ENCODE measurements around the gene PRRC2B.

Gene PRRC2B

GRCh38 chr9:131473891-131474290 lies 80.0 kb downstream of the PRRC2B start:
- no peak for DNase-seq

DNA sequence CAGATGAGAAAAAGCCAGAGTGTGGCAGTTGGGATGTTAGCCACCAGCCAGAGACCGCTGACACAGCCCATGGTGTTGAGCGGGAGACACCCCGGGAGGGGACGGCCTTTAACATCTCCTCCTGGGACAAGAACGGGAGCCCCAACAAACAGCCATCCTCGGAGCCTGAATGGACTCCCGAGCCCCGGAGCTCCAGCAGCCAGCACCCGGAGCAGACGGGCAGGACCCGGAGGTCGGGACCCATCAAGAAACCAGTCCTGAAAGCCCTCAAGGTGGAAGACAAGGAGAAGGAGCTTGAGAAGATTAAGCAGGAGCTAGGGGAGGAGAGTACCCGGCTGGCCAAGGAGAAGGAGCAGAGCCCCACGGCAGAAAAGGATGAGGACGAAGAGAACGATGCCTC lies 80.8 kb downstream of the PRRC2B start:
- no peak for DNase-seq

- no peak for DNase-seq
These were observed 81.4 kb downstream of the PRRC2B start for GRCh38 chr9:131475111-131475955.

GRCh38 chr9:131475956-131476776 lies 82.3 kb downstream of the PRRC2B start:
- DNase-seq: no peak

DNA sequence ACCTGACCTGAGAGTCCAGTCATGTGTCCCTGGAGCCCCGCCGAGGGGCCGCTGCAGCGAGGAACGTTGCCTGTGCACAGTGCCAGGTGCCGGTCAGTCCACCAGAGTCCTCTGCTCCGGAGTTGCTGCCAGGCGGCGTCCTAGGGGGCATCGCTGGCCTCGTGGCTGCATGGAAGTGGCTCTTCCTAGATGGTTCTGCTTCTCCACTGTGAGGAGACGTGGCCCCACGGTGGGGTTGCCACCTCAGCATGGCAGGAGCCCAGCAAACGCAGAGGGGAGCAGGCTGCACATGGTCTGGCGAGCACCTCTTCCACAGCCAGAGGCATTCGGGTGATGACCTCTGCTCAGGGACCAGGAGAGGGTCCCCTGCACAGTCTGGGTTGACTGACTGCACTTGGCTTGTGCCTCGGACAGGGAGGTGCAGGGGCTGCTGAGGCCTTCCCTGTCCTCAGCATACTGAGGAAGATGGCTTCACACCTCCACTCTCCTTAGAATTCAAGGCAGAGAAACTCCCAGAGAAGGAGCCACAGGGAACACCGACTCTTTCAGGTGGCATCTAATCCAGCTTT lies 83.0 kb downstream of the PRRC2B start:
- no peak for DNase-seq

- DNase-seq: no peak
These were observed 83.5 kb downstream of the PRRC2B start for GRCh38 chr9:131477367-131477766.

- DNase-seq: no peak
These were observed 84.0 kb downstream of the PRRC2B start for GRCh38 chr9:131477816-131478419.

DNA sequence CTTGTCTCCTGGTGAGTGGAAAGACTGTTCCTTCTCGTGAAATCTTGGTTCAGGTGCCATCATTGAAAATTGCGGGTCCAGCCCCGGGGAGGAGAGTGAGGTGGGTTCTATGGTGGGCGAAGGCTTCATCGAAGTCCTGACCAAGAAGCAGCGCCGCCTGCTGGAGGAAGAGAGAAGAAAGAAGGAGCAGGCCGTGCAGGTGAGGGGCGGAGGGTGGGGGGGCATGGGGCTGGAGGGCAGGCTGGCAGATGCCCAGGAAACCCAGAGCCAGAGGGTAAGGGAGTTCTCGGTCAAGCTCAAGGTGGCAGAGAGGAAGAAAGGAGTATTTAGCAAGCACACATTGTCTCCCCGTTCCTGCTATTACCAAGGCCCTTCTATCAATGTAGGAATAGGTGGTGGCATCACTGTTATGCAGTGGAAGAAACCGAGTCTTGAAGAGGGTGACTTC lies 84.6 kb downstream of the PRRC2B start:
- no peak for DNase-seq

DNA sequence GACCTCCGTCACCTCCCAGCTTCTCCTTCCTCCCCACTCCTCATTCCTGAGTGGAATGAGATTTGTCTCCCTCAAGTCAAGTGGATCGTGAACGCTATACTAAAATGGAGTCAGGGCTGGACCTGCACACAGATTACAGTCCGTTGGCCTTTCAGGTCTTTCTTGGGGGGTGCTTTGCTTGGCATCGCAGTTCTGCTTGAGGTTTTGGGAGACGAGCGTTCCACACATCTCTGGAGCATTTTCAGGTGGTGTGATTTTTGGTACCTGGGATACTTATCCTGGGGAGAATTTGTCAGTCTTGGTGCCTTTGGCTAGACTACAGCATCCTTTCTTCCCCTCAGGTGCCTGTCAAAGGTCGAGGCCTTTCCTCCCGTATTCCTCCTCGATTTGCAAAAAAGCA lies 85.0 kb downstream of the PRRC2B start:
- no peak for DNase-seq

DNA sequence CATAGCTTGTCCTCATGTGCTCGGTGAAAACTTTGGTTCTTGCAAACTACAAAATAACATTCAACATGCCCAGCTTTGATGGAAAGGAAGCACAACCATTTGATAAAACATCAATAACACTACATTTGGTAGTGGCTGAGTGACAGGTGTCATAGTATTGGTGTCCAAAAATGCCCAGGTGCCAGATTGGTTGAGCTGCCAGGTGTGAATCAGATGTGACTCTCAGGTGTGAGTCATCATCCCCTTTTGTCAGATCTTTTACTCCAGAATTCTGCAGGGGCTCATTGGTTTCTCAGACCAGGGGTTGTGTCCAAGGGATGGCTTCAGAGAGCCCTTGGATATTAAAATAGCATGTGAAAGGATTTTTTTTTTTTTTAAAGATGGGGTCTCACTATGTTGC lies 86.4 kb downstream of the PRRC2B start:
- no peak for DNase-seq

DNA sequence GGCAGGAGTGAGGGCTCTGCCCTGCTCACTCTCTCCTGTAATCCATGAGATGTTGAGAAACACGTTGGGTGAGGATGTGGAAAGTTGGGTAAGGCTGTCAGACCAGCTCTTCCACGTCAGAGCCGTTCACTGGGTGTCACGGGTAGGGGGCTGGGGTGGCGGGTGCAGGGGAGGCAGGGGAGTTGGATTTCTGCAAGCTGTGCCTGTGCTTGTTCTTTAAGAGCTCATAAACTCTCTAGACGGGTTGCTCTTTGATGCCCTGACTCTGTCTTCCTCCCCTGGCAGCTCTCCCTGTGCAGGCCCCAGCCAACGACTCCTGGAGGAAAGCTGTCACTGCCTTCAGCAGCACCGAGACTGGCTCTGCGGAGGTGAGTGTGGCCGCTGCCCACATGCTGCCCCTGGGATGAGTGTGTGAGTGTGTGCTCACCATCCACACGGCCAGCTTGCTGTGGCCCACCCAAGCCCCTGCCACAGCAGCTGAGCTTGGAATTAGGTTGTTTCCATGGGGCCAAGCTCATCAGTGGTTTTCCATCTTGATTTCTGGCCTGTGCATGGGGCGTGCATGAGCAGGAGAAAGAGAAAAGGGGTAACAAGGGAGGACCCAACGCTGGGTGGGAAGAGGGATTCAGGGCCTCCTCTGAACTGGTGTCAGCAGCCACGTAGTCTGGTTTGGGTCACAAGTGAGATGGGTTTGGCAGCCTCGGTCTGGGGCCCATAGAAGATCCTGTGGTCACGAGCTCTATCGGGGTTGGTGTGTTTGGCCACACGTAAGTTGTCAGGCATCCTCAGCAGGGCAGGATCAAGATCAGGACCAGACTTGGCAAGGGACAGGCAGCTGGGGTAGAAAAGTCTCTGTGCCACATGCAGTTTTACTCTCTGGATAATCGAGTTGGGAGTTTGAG lies 87.8 kb downstream of the PRRC2B start:
- no peak for DNase-seq

DNA sequence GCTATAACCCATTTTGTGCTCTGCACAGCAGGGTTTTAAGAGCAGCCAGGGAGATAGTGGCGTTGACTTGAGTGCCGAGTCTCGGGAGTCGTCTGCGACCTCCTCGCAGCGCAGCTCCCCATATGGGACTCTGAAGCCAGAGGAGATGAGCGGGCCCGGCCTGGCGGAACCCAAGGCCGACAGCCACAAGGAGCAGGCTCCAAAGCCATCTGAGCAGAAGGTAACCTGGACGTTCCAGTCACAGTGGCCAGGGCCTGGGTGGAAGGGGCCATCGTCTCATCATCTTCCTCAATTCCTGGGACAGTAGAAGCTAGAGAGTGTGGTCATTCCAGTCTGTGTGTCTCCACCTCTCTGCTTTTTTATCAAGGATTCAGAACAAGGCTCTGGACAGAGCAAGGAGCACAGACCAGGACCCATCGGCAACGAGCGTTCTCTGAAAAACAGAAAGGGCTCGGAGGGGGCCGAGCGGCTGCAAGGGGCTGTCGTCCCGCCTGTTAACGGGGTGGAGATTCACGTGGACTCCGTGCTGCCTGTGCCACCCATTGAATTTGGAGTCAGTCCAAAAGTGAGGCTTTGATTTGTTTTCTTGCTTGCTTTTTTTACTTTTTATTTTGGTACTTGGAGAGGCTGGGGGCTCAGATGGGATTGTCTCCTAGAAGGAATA lies 88.6 kb downstream of the PRRC2B start:
- no peak for DNase-seq

- no peak for DNase-seq
These were observed 89.6 kb downstream of the PRRC2B start for GRCh38 chr9:131483319-131484050.

DNA sequence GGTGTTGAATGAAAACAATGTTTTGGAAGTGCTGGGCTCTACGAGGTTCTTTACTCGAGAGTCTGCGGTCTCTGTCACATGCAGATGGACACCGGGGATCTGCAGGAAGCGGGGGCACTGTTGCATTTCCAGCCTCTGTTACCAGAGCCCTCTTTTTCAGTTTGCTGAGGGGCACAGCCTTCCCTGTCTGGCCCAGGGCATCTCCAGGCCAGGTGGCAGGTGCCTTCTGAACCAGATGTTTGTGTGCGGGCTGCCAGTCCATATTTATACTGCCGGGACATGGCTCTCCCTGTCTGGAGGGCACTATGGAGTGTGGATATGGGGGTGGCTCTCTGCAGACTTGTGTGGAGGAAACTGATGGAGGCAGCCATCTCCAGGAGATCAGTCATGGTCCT lies 90.2 kb downstream of the PRRC2B start:
- no peak for DNase-seq

DNA sequence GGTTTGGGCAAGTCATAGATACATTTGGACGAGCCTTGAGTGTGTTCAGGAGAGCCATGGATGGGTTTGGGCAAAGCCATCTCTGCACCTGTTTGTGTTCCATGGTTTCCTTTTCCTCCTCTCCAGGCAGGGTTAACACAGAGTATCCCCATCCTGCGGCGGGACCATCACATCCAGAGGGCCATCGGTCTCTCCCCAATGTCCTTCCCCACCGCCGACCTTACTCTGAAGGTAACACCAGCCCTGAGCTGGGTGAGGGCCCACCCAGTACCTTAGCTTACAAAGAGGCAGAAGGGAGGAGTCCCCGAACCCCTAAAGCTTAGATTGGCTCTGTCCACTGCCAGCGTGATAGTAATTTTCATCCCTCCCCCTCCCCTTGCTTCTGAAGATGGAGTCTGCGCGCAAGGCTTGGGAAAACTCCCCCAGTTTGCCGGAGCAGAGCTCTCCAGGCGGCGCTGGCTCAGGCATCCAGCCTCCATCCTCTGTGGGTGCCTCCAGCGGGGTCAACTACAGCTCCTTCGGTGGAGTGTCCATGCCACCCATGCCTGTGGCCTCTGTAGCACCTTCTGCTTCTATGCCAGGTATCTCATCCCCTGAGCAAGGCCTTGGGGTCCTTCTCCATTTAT lies 90.8 kb downstream of the PRRC2B start:
- DNase-seq: no peak

- no peak for DNase-seq
These were observed 91.3 kb downstream of the PRRC2B start for GRCh38 chr9:131485206-131485605.

GRCh38 chr9:131485728-131486422 lies 92.0 kb downstream of the PRRC2B start:
- no peak for DNase-seq

- DNase-seq: no peak
These were observed 93.1 kb downstream of the PRRC2B start for GRCh38 chr9:131487001-131487400.

- no peak for DNase-seq
These were observed 93.7 kb downstream of the PRRC2B start for GRCh38 chr9:131487621-131488031.

GRCh38 chr9:131490514-131490913 lies 96.6 kb downstream of the PRRC2B start:
- DNase-seq: no peak

Data from NCI-H187 (cell line).